Gastrocnemius medialis (tissue), 4 donors: ENCODE results near the gene AARSD1. TPM values are rescaled to one million over a fixed set of nuclear protein-coding genes. Genes with fewer than 3 reads are reported as not detected.
"Not testable (repeated sequence)": the region's sequence is repeated elsewhere in the genome, so short reads cannot be mapped to it uniquely, and the experiment has no call there.

Experiments used
- ATAC-seq, 2 donors: fragments of 150-250 bp; one replicate each; pipeline ENCODE4 v1.9.1; 2016
- DNase-seq, 2 donors: peaks; one replicate each; pipeline ENCODE4 v3.0.0-alpha.2; 2019
- H3K27ac ChIP-seq, 4 donors: fragments of 200-600 bp; sonication (generic); 1 replicate in 1 of 4; 2 replicates in 3 of 4; pipeline ENCODE4 v1.5.1; 2016 to 2018; ENCODE audit warnings: mild to moderate bottlenecking in 2 of 4, moderate library complexity in 1 of 4
- H3K27me3 ChIP-seq, 3 donors: fragments of 200-600 bp; sonication (generic) in 2 of 3; 1 replicate in 1 of 3; 2 replicates in 2 of 3; pipeline versions ENCODE4 v1.5.1 to v1.6.0; 2016 to 2019; ENCODE audit warnings: mild to moderate bottlenecking in 1 of 3, moderate library complexity in 1 of 3
- H3K36me3 ChIP-seq, 2 donors: fragments of 200-600 bp; sonication (generic) in 1 of 2; one replicate each; pipeline ENCODE4 v1.5.1; 2017 to 2018
- H3K4me1 ChIP-seq, 2 donors: fragments of 200-600 bp; sonication (generic) in 1 of 2; one replicate each; pipeline ENCODE4 v1.5.1; 2016 to 2017; ENCODE audit warnings: mild to moderate bottlenecking in 2 of 2
- H3K4me3 ChIP-seq, 4 donors: fragments of 200-600 bp; sonication (generic) in 3 of 4; 1 replicate in 1 of 4; 2 replicates in 3 of 4; pipeline ENCODE4 v1.5.1; 2016 to 2019; ENCODE audit warnings: mild to moderate bottlenecking in 2 of 4
- H3K9me3 ChIP-seq, 3 donors: fragments of 200-600 bp; sonication (generic) in 2 of 3; 1 replicate in 1 of 3; 2 replicates in 2 of 3; pipeline ENCODE4 v1.5.1; 2016 to 2019
- CTCF ChIP-seq, 5 experiments: fragments of 450-650 bp in 3 of 5; fragments of 200-600 bp in 2 of 5; sonication (generic) in 2 of 5; IDR thresholded peaks in 4 of 5; conservative IDR thresholded peaks in 1 of 5; 1 replicate in 4 of 5; 2 replicates in 1 of 5; pipeline ENCODE4 v1.5.1; 2016 to 2019; ENCODE audit warnings: antibody characterized with exemption in 5 of 5, mild to moderate bottlenecking in 3 of 5, moderate library complexity in 3 of 5
- POLR2A ChIP-seq, 2 donors: fragments of 450-650 bp; IDR thresholded peaks; one replicate each; pipeline ENCODE4 v1.6.1; 2017; ENCODE audit warnings: antibody characterized with exemption in 2 of 2, mild to moderate bottlenecking in 2 of 2, moderate library complexity in 2 of 2
- in situ Hi-C, 4 donors: fragments of 200-750 bp; cut with MboI; loops; one replicate each; pipeline versions ENCODE4 v1.15.0 to v1.8.0; 2017; ENCODE audit warnings: low sequenced_read_pairs in 4 of 4
- intact Hi-C: fragments of 100-400 bp; cut with DNase I; formaldehyde crosslinking; loops from one replicate; pipeline ENCODE4 v1.15.1; 2023; ENCODE audit warnings: low total_unique reads
- total RNA-seq, 4 donors: library from RNA; depleted of rRNA; stranded (reverse); fragments of >200 nt; gene quantifications; one replicate each; pipeline versions ENCODE4 v1.1.0 to v1.2.3, GENCODE V29; 2016

AARSD1 gene
- total RNA-seq, 4 donors from 2014 or later = 21.4 to 30.1 (median 26.5) TPM

DNA sequence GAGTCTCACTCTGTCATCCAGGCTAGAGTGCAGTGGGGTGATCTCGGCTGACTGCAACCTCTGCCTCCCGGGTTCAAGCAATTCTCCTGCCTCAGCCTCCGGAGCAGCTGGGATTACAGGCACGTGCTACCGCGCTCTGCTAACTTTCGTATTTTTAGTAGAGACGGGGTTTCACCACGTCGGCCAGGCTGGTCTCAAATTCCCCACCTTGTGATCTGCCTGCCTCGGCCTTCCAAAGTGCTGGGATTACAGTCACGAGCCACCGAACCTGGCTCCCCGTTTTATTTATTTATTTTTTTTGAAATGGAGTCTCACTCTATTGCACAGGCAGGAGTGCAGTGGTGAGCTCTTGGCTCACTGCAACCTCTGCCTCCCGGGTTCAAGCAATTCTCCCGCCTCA is 11.4 kb upstream of the AARSD1 start:
- peak overlapping the region; percentile 80 to 98 (median 90) for H3K27ac ChIP-seq
- H3K4me1 ChIP-seq = peaks cover 12 to 14% of the 10 kb centered on the region in 2 donors
- TF ChIP-seq POLR2A (IDR thresholded peaks at IDR 0.05) = peak; percentile 13 to 18
- intact Hi-C loops, H3K9me3 ChIP-seq, H3K4me3 ChIP-seq, H3K36me3 ChIP-seq, in situ Hi-C loops, H3K27me3 ChIP-seq: not testable (repeated sequence)
- DNase-seq (peak; percentile 69 to 85), ATAC-seq (peak; percentile 49 to 61)

DNA sequence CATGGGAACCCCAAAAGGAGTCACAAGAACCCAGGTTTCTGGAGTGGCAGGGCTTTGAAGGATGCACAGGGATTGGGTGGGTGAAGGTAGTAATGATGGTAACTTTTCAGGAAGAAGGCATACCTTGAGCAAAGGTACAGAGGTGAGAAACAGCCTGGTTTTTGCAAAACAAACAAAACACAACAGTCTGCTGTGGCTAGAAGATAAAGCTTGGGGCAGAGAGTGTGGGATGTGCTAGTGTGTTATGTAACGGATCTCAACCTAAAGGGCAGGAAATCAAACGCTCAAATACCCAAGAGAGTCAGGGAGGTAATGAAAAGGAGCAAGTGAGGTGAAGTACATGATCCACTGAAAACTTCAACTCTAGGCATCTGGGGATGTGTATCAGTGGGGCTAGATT is 11.0 kb upstream of the AARSD1 start:
- Histone ChIP-seq H3K9me3 (no peaks in the 10 kb centered on the region), H3K36me3 (no peaks in the 10 kb centered on the region), H3K27ac (peak overlapping the region; percentile 80 to 98 (median 90)), H3K27me3 (no peaks in the 10 kb centered on the region), H3K4me3 (no peak overlapping the region), H3K4me1 (peaks cover 12 to 14% of the 10 kb centered on the region in 2 donors)
- in situ Hi-C loops (no loop called here), intact Hi-C loops (no loop called here)
- DNase-seq (no peak), ATAC-seq (peak; percentile 6 to 13)
- TF ChIP-seq POLR2A (IDR thresholded peaks at IDR 0.05) (no peak), CTCF (IDR thresholded peaks at IDR 0.05 in 4 of 5, conservative IDR thresholded peaks at IDR 0.05 in 1 of 5) (no peak)

DNA sequence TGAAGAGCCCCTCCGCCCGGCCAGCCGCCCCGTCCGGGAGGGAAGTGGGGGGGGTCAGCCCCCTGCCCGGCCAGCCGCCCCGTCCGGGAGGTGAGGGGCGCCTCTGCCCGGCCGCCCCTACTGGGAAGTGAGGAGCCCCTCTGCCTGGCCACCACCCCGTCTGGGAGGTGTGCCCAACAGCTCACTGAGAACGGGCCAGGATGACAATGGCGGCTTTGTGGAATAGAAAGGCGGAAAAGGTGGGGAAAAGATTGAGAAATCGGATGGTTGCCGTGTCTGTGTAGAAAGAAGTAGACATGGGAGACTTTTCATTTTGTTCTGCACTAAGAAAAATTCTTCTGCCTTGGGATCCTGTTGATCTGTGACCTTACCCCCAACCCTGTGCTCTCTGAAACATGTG is 9.1 kb upstream of the AARSD1 start:
- in situ Hi-C loops, H3K4me3 ChIP-seq, ATAC-seq, H3K9me3 ChIP-seq, H3K27me3 ChIP-seq, H3K36me3 ChIP-seq, H3K27ac ChIP-seq, DNase-seq, intact Hi-C loops: not testable (repeated sequence)
- H3K4me1 ChIP-seq = peaks cover 0 to 14% of the 10 kb centered on the region in 2 donors

- peaks cover 0 to 14% of the 10 kb centered on the region in 2 donors for H3K4me1 ChIP-seq
- no peaks in the 10 kb centered on the region for H3K27me3 ChIP-seq
- H3K4me3 ChIP-seq = no peak overlapping the region
- no peaks in the 10 kb centered on the region for H3K9me3 ChIP-seq
- H3K27ac ChIP-seq = no peak overlapping the region
- no peak for DNase-seq
- no peak for ATAC-seq
- no peak for TF ChIP-seq POLR2A (IDR thresholded peaks at IDR 0.05)
- TF ChIP-seq CTCF (IDR thresholded peaks at IDR 0.05 in 4 of 5, conservative IDR thresholded peaks at IDR 0.05 in 1 of 5) = no peak
- H3K36me3 ChIP-seq = no peaks in the 10 kb centered on the region
- intact Hi-C loops (no loop called here), in situ Hi-C loops (no loop called here)
These were observed 7.3 kb upstream of the AARSD1 start for GRCh38 chr17:42971589-42971988.

GRCh38 chr17:42969001-42969581 is 4.8 kb upstream of the AARSD1 start:
- H3K4me3 ChIP-seq = no peak overlapping the region
- H3K27ac ChIP-seq = peak overlapping the region in 3 of 4 donors; percentile 9 to 60 (median 44)
- DNase-seq = no peak
- H3K27me3 ChIP-seq = no peaks in the 10 kb centered on the region
- no peaks in the 10 kb centered on the region for H3K9me3 ChIP-seq
- H3K4me1 ChIP-seq = peaks cover 0 to 2% of the 10 kb centered on the region in 2 donors
- no peak for ATAC-seq
- intact Hi-C loops = no loop called here
- H3K36me3 ChIP-seq = no peaks in the 10 kb centered on the region
- no peak for TF ChIP-seq POLR2A (IDR thresholded peaks at IDR 0.05)
- no peak for TF ChIP-seq CTCF (IDR thresholded peaks at IDR 0.05 in 4 of 5, conservative IDR thresholded peaks at IDR 0.05 in 1 of 5)
- in situ Hi-C loops = no loop called here

DNA sequence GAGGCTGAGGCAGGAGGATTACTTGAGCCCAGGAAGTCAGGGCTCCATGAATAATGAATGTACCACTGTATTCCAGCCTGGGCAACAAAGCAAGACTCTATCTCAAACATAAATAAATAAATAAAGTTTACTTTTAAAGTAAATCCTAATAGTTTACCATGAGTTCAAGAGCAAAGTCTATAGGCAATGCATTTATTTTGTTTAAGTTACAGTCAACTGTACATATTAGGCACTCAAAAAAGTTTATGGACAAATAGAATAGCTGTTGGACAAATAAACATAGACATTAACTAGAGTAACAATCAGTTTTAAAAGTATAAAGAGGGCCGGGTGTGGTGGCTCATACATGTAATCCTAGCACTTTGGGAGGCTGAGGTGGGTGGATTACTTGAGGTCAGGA is 3.7 kb upstream of the AARSD1 start:
- H3K27ac ChIP-seq = peak overlapping the region; percentile 17 to 60 (median 41)
- in situ Hi-C loops = no loop called here

More for the DNA sequence above, 3.7 kb upstream of the AARSD1 start:
- Histone ChIP-seq H3K4me3 (no peak overlapping the region), H3K27me3 (no peaks in the 10 kb centered on the region), H3K36me3 (no peaks in the 10 kb centered on the region), H3K4me1 (peaks cover 7 to 8% of the 10 kb centered on the region in 2 donors), H3K9me3 (no peaks in the 10 kb centered on the region)
- DNase-seq = no peak
- intact Hi-C loops = no loop called here
- TF ChIP-seq CTCF (IDR thresholded peaks at IDR 0.05 in 4 of 5, conservative IDR thresholded peaks at IDR 0.05 in 1 of 5) (no peak), POLR2A (IDR thresholded peaks at IDR 0.05) (no peak)
- ATAC-seq = no peak
